ENCODE data around the gene CLSTN3. TPM values are rescaled to one million over a fixed set of nuclear protein-coding genes. Genes with fewer than 3 reads are reported as not detected.

Gene CLSTN3
- total and polyA plus RNA-seq, 10 of the 15 experiments (the other 5 are each of a cell fraction or from before 2014, with no cell fraction given): 0.09 to 35.9 (median 11.3) TPM

- no peaks in the 10 kb centered on the region for H3K79me2 ChIP-seq (ENCODE audit: control insufficient read depth, insufficient read depth, low read length)
- H3K4me1 ChIP-seq (ENCODE audit: control insufficient read depth, insufficient read depth, low read length): no peaks in the 10 kb centered on the region
- intact Hi-C loops (cut with micrococcal nuclease; ENCODE audit: unreplicated experiment) (no loop called here), in situ Hi-C loops (cut with MboI) (no loop called here)
- no peak overlapping the region for H3K27ac ChIP-seq (ENCODE audit: control insufficient read depth, insufficient read depth)
- ChIA-PET POLR2A (no interaction called here), RAD21 (ENCODE audit: unreplicated experiment) (no interaction called here), CTCF (interaction anchor here (0.5 kb wide), 1 partner anchor 874 kb away, joined by 3 read pairs; no protein-coding TSS in a partner anchor), SMC1A (ENCODE audit: uncharacterized antibody, unreplicated experiment) (no interaction called here)
- BruUV-seq (replicated peaks): no TSS peak
- H4K20me1 ChIP-seq (ENCODE audit: control insufficient read depth, insufficient read depth): no peaks in the 10 kb centered on the region
- DNase-seq (ENCODE audit: low read depth, low spot score) (no peak), FAIRE-seq (no peak), ATAC-seq (no peak)
- no peaks in the 10 kb centered on the region for H3K36me3 ChIP-seq (ENCODE audit: control insufficient read depth in 2 of 2, insufficient read depth in 2 of 2, low read length in 1 of 2)
- no peak overlapping the region for H2AFZ ChIP-seq (ENCODE audit: control insufficient read depth, low read depth, low read length)
- H3K4me3 ChIP-seq: no peak overlapping the region
- H3K27me3 ChIP-seq (replicated peaks in 1 of 2; ENCODE audit: control insufficient read depth in 2 of 2, insufficient read depth in 2 of 2, low read length in 1 of 2): no peaks in the 10 kb centered on the region
- H3K9me3 ChIP-seq (replicated peaks; ENCODE audit: control insufficient read depth, insufficient read depth, low read length): peaks cover 2% of the 10 kb centered on the region; the same call in 1 of the 3 replicates
- no peak overlapping the region for H3K9ac ChIP-seq (ENCODE audit: control insufficient read depth, insufficient read depth, low read length)
- TF ChIP-seq IKZF2 (IDR thresholded peaks at IDR 0.05) (no peak), STAT1 (conservative IDR thresholded peaks at IDR 0.05) (no peak), ZBTB4 (CRISPR knock-in tag; IDR thresholded peaks at IDR 0.05) (no peak), REST (IDR thresholded peaks at IDR 0.05; ENCODE audit: low read depth, low read length) (no peak), TCF12 (IDR thresholded peaks at IDR 0.05; ENCODE audit: low read depth, low read length) (no peak), JUNB (IDR thresholded peaks at IDR 0.05) (no peak), SIX5 (IDR thresholded peaks at IDR 0.05; ENCODE audit: low read depth, low read length, severe bottlenecking) (no peak), ZSCAN29 (IDR thresholded peaks at IDR 0.05) (no peak)
- no peak overlapping the region for H3K4me2 ChIP-seq (ENCODE audit: control insufficient read depth, insufficient read depth)
These were observed 45.3 kb downstream of the CLSTN3 start for GRCh38 chr12:7175493-7175892.
